DLD1 (cell line): ENCODE measurements around the gene HAPLN2.

Experiments
- in situ Hi-C: cut with HindIII; loops from 2 replicates; pipeline ENCODE4 v1.10.0; 2017; ENCODE audit warnings: low sequenced_read_pairs

The HAPLN2 gene

GRCh38 chr1:156659988-156660751, 41.0 kb downstream of the HAPLN2 start:
- in situ Hi-C loops = no loop called here

- in situ Hi-C loops = no loop called here
These were observed 41.5 kb downstream of the HAPLN2 start for GRCh38 chr1:156660752-156661112.

GRCh38 chr1:156662005-156662799, 43.0 kb downstream of the HAPLN2 start:
- in situ Hi-C loops = no loop called here

GRCh38 chr1:156662800-156663055, 43.5 kb downstream of the HAPLN2 start:
- in situ Hi-C loops = no loop called here

GRCh38 chr1:156663178-156663577, 44.0 kb downstream of the HAPLN2 start:
- in situ Hi-C loops = no loop called here

- in situ Hi-C loops = no loop called here
These were observed 45.0 kb downstream of the HAPLN2 start for GRCh38 chr1:156664046-156664766.

GRCh38 chr1:156664767-156665411, 45.7 kb downstream of the HAPLN2 start:
- in situ Hi-C loops = no loop called here

GRCh38 chr1:156665539-156665938, 46.3 kb downstream of the HAPLN2 start:
- in situ Hi-C loops = no loop called here

- in situ Hi-C loops = no loop called here
These were observed 47.8 kb downstream of the HAPLN2 start for GRCh38 chr1:156666862-156667609.

- in situ Hi-C loops = no loop called here
These were observed 48.4 kb downstream of the HAPLN2 start for GRCh38 chr1:156667610-156667967.

- in situ Hi-C loops = no loop called here
These were observed 48.9 kb downstream of the HAPLN2 start for GRCh38 chr1:156667968-156668709.

- in situ Hi-C loops = no loop called here
These were observed 49.8 kb downstream of the HAPLN2 start for GRCh38 chr1:156668801-156669637.

- in situ Hi-C loops = no loop called here
These were observed 50.6 kb downstream of the HAPLN2 start for GRCh38 chr1:156669794-156670193.

GRCh38 chr1:156670359-156670758, 51.1 kb downstream of the HAPLN2 start:
- in situ Hi-C loops = no loop called here

- in situ Hi-C loops = no loop called here
These were observed 51.6 kb downstream of the HAPLN2 start for GRCh38 chr1:156670791-156671190.

- in situ Hi-C loops = no loop called here
These were observed 52.6 kb downstream of the HAPLN2 start for GRCh38 chr1:156671804-156672203.

- in situ Hi-C loops = no loop called here
These were observed 54.3 kb downstream of the HAPLN2 start for GRCh38 chr1:156673387-156674121.
